Heart left ventricle (tissue), 13 donors: ENCODE data around the gene PAK1.

Experiments
- POLR2A ChIP-seq, 2 donors: fragments of 450-650 bp; IDR thresholded peaks; one replicate each; pipeline ENCODE4 v1.6.1; 2017; ENCODE audit warnings: antibody characterized with exemption in 2 of 2, mild to moderate bottlenecking in 2 of 2, moderate library complexity in 2 of 2
- TF ChIP-seq, protein P1 (sequence below), 12 donors: fragments of 200-600 bp; sonication (generic) in 4 of 12; IDR thresholded peaks; one replicate each; pipeline versions ENCODE4 v1.5.0 to v1.8.0; 2018 to 2022; ENCODE audit warnings: antibody characterized with exemption in 12 of 12, mild to moderate bottlenecking in 5 of 12
- donor health status: ischemic (EF 13 %, LVEDD 7.1; RV severe dilation, severe dysfunction).
- donor health status: DM: no; HTN: yes; CAD: no.
- donor health status: DM: no; HTN: no; CAD: no.
- donor health status: ischemic (EF 25% LVEDD 6.9; RV normal size, moderate dysfunction).
- donor health status: ischemic (EF 25% LVEDD 5.7; RV mildly dilated, moderate dysfunction).
- donor health status: ischemic (EF 35%, LVEDD 5.7; RV mildly dilated, moderate dysfunction).
- donor health status: nonischemic (EF 11% LVEDD 7.7; RV severe dilation, severe dysfunction).
- donor health status: DM: yes; HTN: yes; CAD: no.
- donor health status: PGD.
- donor health status: ischemic (EF 29% LVEDD 5.4; RV normal size, mild dysfunction).
- donor health status: nonischemic (EF 23%, LVEDD 6.1; RV moderate dilation, normal function).

DNA sequence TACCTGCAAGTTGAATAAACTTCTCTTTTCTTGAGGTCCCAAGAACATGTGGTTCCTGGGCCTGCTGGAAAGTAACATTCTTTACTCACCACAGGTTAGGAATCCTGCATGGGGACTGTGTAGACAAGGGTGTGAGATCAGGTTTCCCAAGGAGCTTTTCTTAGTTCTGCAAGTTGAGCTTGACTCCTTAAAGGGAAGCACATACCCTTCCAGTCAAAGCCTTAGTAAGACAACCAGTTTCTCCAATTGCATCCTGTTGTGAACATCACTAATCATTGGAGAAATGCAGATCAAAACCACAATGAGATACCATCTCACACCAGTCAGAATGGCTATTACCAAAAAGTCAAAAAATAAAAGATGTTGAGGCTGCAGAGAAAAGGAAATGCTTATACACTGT, 48.3 kb upstream of the PAK1 start:
- TF ChIP-seq, protein P1, sequence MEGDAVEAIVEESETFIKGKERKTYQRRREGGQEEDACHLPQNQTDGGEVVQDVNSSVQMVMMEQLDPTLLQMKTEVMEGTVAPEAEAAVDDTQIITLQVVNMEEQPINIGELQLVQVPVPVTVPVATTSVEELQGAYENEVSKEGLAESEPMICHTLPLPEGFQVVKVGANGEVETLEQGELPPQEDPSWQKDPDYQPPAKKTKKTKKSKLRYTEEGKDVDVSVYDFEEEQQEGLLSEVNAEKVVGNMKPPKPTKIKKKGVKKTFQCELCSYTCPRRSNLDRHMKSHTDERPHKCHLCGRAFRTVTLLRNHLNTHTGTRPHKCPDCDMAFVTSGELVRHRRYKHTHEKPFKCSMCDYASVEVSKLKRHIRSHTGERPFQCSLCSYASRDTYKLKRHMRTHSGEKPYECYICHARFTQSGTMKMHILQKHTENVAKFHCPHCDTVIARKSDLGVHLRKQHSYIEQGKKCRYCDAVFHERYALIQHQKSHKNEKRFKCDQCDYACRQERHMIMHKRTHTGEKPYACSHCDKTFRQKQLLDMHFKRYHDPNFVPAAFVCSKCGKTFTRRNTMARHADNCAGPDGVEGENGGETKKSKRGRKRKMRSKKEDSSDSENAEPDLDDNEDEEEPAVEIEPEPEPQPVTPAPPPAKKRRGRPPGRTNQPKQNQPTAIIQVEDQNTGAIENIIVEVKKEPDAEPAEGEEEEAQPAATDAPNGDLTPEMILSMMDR (IDR thresholded peaks at IDR 0.05): no peak
- no peak for TF ChIP-seq POLR2A (IDR thresholded peaks at IDR 0.05)
